Cerebellar nuclear complex (tissue), 1 donor: ENCODE measurements around the gene RUNX2.

Source experiments
- DNase-seq, 2 experiments: peaks; one replicate each; lab custom pipeline; 2025; lab: John Stamatoyannopoulos, UW

The RUNX2 gene

DNA sequence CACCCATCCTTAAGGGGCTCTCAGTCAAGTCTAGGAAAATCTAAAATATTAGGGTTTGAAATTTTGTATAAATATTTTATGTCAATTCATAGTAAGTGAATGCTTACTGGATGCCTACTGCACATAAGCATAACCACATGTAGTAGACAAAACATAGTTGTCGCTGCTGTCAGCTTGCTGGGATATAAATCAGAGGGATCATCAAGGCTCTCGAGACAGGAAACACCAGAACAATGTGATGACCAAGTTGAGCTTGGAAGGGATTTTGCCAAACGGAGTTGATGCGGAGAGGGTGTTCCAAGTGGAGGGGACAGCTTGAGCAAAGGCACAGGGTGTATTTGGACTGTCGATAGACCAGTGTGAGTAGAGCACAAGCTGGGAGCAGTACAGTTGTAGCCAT lies 155.4 kb downstream of the RUNX2 start:
- DNase-seq = no peak

DNA sequence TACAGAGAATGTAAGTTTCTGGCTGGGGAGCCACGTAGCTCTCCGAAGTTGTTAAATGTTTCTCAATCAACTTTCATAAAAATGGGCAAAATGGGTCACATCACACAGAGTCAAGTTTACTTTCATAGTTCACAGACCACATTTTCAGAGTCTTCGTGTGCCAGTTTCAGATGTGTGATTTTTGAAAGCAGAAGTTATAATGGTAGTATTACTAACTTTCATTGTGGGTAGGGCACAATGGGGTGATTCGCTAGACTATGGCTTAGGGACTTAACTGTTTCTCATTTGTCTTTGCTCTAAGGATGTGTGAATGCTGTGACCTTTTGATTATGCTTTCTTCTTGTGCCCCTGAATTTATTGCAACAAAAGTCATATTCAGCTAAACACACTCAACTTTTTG lies 158.6 kb downstream of the RUNX2 start:
- no peak for DNase-seq

DNA sequence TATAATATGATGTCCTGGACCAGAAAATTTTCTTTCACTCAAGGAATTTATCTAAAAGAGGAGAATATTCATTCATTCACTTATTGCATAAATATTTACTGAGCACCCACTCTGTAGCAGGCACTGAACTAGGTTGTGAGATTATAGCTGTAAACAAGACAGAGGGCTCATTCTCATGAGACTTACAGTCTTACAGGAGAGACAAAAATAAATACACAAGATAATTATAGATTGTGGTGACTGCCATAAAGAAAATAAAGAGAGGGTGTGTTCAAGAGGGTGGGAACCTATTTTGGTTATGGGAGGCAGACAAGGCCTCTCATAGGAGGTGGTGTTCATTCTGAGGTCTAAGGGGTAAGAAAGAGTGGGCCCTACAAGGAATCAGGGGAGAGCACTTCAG lies 159.5 kb downstream of the RUNX2 start:
- no peak for DNase-seq

DNA sequence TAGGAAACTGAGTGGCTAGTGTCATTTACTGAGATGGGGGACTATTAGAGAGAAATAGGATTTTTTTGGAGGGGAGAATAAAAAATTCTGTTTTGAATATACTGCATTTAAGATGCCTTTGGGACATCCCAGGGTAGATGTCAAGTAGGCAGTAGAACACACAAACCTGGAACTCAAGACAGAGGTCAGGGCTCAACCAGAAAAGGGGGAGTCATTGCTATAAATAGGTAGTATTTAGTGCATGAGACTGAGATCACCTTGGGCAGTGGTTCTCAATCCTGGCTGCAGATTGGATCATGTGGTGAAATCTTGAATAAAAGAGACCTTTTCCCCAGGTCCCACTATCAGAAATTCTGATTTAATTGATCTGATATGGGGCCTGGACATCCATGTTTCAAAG lies 160.1 kb downstream of the RUNX2 start:
- DNase-seq = no peak

DNA sequence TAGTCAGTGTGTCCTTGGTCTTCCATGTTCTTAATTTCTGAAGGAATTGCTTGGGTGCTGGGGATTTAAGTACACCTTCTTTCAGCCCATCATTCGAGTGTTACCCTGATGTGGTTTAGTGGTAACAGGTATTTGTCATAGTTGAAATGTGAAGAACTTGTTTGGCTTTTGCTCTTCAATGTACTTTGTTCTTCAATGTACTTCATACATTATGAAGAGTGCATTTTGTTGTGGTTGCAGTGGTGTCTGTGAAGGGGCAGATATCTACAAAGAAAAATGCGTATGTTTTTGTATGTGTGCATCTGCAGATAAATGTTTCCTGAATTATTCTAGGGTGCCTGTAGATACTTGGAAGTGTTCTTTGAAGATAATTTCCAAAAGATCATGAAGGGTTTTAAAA lies 160.8 kb downstream of the RUNX2 start:
- no peak for DNase-seq

DNA sequence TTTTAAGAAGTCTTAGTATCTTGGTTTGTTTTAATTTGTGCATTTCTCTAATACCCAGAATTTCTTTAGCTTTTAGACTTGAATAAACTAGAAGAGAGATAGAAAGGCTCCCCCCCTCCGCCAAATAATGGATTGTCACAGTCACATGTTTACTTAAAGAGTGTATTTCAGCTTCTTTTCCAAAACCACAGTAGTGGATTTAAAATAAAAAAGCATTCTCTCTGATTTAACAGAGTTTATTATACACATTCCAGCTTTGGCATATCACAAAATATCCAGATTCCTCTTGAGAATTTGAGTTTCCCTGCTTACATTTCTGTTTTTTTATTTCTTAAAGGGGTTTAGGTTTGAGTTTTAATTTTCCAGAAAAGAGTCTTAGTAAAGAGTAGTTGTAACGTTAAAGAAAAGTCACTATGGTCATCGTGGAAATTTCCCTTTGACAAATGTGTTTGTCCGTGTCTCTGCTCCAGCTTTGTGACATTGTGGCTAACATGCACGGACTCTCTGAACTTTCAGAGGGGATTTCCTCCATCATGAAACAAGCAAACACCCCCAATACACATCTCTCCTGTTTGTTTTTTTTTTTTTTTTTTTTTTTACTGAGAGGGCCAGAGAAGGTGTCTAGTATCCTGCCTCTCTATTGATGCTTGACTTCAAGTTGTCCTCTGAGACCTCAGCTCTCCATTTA lies 163.1 kb downstream of the RUNX2 start:
- DNase-seq = no peak

DNA sequence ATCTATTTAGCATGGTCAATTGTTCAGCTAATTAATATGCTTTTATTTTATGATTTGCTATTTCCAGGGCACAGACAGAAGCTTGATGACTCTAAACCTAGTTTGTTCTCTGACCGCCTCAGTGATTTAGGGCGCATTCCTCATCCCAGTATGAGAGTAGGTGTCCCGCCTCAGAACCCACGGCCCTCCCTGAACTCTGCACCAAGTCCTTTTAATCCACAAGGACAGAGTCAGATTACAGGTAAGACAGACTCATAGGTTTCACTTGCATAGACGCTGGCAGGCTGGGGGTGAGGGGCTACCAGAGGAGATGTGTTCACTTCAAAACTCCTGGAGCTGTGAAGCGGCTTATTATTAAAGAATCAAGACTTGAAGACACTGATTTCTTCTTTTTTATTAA lies 163.7 kb downstream of the RUNX2 start:
- DNase-seq = no peak

DNA sequence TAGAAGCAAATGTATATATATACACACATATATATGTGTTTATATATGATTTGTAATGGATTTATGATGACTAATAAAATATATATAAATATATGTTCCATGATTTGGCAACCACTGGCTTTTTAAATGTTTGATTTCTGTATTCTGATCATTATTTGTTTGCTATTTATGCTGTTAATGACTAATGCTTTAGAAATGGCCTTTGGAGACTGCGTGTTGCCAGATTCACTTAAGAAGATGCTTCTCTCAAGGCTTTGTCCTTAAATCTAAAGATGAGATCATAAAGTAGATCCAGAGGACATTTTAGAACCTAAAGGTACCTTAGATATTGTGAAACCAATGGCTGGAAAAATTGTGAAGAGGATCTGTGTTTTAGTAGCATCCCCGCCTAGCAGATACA lies 165.6 kb downstream of the RUNX2 start:
- DNase-seq = no peak

DNA sequence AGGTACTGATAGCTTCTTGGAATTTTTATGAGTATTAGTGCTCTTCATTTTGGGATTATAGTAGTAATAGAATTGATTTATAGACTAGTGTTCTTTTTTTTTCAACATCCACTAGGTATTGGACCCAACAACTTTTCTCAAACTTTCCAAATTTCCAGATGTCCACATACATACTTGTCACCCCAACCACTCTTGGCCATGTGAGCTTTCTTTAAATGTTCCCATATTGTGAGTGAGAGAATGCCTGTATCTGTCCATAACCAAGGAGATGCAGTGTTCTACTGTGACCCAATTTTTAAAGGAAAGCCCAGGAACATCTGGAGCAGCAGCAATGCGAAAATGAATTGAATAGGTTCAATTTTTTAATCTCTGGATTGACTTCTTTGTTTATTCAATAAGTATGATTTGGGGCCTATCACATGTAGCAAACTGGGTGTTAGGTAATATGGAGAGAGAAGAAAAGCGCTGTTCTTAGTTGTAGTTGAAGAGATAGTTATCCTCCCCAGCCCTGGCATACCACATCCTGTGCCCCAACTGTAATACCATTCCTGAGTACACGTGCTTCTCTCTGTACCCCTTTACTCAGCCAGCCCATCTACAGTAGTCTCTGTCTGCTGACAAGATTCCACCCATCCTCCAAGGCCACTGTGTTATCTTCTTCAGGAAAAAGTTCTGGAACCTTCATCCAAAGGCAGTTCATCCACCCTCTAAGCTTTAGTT lies 166.4 kb downstream of the RUNX2 start:
- DNase-seq = no peak

DNA sequence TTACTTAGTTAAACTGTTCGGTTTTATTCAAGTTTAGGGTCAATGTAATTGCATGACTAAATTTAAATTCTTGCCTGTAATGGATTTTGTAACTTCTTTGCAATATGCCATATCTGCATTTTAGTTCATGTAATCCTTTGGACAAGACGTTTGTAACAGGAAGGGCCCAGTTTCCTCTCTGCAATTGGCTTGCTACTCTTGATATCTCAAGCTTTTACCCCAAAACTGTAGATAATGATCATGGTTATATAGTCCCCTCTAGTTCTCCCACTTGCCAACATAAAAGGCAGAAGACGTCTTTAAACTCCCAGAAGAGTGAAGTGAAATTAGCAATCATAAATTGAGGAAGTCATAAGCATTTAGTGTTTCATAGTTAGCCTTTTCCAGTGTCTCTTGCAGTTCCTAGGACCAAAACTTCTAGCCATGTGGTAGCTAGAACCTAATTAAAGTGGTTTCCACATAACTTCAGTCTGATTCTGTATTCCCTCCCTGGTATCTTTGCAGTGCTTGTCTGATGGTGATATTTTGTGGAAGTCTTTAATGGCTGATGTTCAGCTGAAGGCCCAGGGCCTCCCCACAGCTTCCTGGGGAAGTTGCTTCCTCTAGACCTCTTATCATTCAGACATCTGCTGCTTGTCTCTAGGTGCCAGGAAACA lies 167.4 kb downstream of the RUNX2 start:
- DNase-seq = no peak

DNA sequence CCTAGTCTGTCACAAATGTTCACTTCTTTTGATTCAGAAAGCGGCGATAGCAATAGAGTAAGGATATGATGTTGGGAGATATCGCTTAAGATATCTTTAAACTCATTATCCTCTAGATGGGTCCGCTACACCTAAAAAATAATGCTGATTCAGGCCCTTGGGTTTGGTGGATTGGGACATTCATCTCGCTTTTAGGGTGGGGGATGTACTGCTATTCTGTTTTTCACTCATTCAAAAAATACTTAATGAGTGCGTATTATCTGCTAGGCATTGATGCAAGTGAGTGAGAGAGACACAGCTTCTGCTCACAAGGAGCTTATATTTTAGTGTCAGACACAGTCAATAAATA lies 167.9 kb downstream of the RUNX2 start:
- DNase-seq = no peak

DNA sequence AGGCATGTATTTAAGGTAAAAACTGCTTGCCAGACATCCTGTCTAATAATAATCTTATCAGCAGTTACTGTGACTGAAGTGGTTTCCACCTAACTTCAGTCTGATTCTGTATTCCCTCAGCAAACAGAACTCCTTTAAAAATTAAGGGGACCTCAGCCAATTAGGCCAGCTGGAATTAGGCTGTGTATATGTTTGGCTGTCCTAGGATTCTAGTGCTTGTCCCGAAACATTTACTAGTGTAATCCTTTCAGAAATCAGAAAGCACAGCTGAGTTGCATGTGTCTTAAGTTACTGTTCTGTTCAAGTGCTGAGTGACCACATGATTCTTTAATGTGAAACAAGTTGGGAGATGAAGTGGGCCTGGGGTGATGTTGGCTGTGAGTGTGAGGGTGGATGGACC lies 170.5 kb downstream of the RUNX2 start:
- no peak for DNase-seq

DNA sequence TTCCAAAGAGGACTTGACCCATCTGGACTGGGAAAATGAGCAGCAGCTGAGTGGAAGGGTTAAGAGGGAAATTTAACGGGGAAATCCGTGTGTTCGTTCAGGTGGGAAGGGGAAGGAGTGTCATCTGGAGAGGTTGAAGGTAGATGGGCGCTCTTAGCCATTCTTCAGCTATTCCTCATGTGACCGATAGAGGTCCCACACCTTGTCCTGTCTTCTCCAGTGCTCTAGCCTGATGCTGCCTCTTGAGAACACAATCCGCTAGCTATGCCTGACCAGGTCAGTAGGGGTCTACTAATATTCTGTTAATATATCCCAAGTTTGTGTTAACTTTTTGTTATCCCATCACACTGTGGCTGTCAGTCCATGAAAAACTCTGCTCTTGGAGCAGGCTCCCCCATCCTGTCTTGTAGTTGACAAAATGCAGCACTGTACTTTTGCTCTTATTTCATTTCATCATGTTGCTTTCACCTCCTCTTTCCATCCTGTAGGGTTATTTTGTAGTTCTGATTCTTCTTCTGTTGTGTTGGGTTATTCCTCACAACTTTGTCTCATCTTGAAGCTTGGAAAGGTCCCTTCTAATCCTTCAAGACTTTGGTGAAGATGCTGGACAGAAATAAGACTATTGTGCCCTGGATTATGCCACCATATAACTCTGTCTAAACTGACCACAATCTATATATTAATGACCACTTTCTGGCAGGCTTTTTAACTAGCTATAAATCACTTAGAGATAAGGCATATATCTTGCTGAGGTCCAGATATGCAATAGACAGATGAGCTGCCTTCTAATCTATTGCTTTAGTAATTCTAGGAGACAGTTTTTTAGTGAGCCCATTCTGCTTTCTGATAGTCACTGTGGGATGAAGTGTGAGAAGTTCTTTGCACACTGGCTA lies 173.0 kb downstream of the RUNX2 start:
- no peak for DNase-seq

DNA sequence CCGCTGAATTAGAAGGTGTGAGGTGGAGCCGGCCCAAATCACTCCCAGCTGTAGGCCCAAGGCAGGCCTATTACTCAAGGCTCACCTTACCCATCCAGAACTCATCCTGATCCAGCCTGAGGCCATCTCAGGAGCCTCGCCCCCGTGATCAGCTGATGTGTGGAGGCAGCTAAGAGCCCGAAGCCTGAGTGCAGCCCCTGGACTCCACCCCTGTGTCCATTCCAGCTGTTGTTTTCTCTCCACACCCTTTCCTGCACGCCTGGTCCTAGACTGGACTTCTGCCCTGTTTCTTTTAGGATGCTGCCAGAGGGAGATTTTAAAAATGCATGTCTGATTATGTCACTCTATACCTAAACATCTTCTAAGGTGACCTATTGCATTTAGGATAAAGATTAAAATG lies 174.3 kb downstream of the RUNX2 start:
- no peak for DNase-seq

DNA sequence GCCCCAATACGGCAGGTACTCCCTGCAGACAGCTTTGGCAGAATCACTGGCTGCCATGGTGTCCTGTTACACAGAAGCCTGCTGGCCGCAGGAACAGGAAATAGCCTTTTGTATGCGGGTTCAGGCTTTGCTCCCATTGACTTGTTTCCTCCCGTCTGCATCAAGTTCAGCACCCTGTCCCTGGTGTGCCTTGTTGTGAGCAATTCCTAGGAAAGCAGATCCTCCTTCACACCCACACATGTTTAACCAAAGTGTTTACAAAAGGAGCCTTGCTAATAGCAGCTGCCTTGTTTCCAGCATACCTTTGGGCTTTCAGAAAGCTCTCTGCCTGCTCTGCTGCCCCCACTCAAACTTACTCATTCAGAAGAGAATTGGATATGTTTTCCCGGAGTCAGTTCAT lies 176.8 kb downstream of the RUNX2 start:
- no peak for DNase-seq

DNA sequence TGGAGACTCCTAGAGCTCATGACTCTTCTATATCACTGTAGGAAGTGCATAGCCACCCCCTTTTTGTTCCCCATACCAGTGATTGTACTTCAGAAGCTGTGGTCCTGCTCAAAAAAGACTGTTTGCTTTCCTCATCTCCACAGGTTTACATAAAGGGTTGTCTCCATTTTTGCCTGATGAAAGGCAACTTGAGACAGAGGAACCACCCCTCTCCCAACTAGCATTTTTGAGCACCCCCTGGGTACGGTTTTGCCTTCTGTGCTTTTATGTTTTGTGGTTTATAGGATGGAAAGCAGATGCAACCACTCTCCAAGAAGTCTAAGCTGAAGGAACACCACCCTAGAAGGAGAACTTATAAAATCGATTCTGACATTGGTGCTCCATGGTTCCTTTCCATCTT lies 177.3 kb downstream of the RUNX2 start:
- DNase-seq = no peak

DNA sequence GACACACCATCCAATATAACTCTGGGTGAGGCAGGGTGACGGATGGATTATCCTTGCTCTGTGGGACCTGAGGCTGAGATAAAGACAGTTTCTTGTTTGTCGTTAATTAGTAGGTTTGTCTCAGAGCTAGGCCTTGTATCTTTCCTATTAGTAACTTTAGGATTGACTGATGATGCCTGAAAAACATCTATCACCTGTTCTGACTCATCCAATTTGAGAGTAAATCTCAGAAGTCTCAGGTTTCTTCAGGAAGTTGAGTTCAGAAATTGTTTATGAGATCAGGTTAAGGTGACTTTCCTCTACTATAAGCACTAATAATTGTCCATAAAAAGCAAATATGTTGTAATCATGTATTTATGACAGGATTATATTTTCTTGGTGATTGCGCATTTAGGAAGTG lies 179.1 kb downstream of the RUNX2 start:
- DNase-seq = no peak

DNA sequence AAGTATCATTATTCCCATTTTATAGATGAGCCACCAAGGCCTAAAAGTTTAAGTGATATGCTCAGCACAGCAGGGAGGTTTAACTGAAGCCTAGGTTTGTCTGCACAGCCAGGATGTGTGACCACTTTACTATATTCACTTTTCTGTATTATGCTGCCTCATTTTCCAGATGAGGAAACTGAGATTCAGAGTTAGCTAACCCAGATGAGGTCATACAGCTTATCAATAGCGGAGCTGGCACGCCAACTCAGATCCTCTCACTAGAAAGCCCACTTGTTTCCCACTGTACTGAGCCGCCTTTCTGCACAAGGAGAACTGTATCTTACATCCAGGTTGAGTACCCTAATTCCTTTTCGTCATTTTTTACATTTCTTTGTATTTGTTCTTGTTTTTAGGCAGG lies 181.3 kb downstream of the RUNX2 start:
- DNase-seq = no peak

DNA sequence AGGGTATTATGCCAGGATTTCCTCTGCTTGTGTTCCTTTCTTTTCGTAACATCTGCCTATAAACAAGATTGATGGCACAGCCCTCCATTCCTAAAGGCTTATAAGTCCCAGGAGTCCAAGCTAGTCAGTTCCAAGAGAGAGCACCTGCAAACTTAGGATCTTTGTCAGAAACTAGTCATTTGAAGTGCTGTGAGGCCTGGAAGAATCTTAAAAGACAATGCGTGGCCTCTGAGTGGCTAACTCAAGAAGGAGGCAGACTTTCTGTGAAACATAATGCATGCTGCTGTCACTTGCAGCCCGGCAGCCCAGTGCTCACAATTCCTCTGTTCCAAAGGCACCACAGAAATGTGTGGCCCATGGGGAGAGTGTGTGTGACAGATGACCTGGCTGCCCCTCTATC lies 184.6 kb downstream of the RUNX2 start:
- DNase-seq = no peak

DNA sequence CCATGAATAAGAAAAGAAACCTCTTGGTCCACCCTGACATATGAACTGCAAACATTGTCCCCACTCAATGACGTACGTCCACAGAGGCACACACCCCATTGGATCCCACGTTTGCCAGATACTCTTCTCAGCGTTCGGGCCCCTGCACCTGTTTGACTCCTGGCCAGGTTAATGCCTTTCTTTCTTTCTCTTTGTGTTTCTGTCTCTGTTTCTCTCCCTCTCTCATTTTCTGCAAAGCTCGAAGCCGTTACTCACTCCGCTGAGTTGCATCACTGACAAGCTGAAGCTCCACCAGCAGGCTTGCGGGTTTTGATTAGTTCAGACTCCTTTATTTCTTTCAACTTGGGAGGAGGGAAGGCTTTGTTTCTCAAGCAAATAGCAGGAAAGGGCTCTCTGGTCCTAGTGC lies 185.1 kb downstream of the RUNX2 start:
- DNase-seq = no peak

DNA sequence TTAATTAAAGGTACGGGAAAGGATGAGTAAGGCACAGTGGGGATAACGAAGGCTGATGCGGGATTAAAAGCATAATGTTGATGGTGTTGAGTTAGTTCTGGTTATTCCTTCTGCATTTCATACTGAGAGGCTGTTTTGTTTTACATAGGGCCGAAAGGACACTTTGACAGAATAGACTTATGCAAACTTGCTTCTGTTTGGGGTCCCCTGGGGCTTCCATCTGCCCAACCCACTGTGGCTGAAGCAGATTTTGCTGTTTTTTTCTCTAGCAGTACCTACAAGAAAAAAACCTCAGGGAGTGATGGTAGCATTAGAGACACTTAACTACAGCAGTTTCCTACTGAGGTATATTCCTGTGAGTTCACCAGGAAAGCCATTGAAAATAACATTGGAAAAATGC lies 185.7 kb downstream of the RUNX2 start:
- DNase-seq = no peak

DNA sequence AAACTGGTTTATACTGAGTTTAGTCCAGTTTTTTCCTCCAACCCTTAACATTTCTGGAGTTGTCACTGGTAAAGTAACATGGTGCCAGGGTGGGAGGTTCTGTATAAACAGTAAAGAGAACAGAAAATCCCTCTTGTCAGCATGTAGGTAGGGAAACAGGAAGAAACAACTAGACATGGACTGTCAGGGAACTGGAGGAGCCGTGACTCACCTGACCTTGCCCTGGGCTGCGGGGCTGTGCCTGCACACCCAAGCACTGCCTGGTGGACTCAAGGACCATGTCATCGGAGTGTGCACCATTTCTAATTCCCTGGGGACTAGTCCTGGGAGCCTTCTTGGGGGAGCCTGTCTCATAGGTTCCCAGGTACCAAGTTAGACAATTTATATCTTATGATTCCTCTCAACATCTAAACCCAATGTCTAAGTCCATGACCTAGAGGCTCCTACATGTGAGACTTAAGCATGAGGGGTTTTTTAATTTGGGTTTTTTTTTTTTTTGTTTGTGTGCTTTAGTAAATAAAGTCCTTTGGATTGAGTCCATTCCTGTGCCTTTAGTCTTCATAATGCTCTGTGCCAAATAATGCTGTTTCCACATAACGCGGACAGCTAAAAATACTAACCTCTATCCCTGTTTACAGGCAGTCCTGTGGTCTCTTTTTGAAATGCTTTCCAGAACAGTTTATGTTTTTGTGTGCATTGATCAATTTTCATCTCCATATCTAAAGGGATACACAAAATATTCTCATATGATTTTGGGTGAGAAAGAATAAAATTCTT lies 186.5 kb downstream of the RUNX2 start:
- DNase-seq = no peak
